GM19452 (cell line): ENCODE results near the gene OR52B6.
"Not testable (repeated sequence)": the region's sequence is repeated elsewhere in the genome, so short reads cannot be mapped to it uniquely, and the experiment has no call there.

Source experiments
- ATAC-seq: cut with Tn5 transposase; IDR thresholded peaks from one replicate; pipeline ENCODE4 v1.9.1; 2021; ENCODE audit not compliant: unreplicated experiment

OR52B6 gene

GRCh38 chr11:5580577-5580976, at the start of gene OR52B6:
Gene OR52B6, plus strand, starts transcription at chr11:5580877. Its CDS starts 0 bp downstream, at chr11:5580877.
- no peak for ATAC-seq

GRCh38 chr11:5531053-5531831, 49.4 kb upstream of the OR52B6 start:
- no peak for ATAC-seq

DNA sequence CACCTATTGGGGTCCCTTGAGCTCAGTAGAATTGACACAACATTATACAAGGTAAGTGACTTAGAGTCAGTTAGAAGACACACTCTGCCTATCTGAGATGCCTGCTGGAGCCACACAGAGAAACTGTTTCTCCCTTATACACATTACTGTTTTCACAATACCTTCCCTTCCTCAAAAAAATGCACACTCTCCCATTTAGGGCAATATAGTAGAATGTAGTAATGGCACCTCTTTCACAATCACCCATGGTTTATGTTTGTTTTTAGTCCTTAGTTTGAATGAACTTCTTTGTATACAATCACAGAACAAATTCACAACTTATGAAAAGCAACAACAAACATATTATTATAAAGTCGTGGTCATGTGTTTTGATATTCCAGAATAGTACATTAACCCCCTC, 46.6 kb upstream of the OR52B6 start:
- ATAC-seq, result no peak

- no peak for ATAC-seq
Measured at GRCh38 chr11:5536482-5536881, 44.2 kb upstream of the OR52B6 start.

DNA sequence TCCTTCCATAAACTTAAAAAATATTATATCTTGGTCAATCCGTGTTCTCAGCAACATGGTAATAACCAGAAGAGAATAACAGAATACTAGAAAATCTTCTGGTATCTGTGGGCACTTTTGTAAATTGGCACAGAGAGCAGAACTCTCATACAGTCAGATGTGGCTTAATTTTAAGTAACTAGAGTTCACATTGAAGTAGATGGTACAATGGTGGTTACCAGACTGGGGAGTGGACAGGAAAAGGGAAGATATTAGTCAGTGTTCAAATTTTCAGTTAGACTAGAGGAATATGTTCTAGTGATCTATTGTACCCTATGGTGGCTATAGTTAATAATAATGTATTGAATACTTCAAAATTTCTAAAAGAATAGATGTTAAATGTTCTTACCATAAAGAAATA, 39.2 kb upstream of the OR52B6 start:
- no peak for ATAC-seq

- ATAC-seq, result no peak
Measured at GRCh38 chr11:5546457-5546856, 34.2 kb upstream of the OR52B6 start.

DNA sequence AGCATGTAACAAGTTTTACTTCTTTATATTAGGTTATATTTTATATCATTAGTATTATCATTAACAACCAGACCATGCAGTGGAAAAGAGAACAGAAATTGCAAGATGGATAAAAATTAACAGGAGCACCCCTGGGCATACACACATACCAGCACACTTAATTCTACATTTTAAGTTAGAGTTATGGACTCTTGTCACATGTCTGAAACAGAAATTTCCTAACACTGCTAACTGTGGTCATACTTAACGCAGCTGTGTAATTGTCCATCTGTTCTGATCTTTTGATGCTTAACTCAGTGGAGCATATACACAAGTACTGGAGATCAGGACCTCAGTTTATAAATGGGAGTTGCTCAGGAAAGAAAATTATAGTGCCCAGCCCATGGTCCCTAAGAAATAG, 32.7 kb upstream of the OR52B6 start:
- peak; percentile 73 for ATAC-seq

DNA sequence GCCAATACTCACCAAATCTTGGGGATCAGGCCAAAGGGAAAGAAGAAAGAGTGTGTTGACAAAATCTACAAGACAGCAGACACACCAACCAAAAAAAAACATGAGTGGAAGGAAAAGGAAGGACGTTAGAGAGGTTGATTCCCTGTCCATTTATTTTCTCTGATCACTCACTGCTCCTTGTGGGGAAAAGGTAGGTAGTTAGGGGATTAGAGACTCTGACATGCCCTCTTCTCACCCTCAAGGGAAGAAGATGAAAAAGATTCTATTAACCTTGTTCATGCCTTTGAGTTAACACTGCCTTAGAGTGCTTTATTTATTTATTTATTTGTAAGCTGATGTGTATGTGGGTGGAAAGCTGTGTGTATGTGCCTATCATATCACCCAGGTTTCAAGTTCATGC, 32.2 kb upstream of the OR52B6 start, which contains the start of gene OR52H1:
TSS of gene OR52H1 (minus strand) at position 101 of the 400 bp plus-strand sequence. CDS start 3,035 bp downstream, outside the sequence.
- ATAC-seq, result no peak

DNA sequence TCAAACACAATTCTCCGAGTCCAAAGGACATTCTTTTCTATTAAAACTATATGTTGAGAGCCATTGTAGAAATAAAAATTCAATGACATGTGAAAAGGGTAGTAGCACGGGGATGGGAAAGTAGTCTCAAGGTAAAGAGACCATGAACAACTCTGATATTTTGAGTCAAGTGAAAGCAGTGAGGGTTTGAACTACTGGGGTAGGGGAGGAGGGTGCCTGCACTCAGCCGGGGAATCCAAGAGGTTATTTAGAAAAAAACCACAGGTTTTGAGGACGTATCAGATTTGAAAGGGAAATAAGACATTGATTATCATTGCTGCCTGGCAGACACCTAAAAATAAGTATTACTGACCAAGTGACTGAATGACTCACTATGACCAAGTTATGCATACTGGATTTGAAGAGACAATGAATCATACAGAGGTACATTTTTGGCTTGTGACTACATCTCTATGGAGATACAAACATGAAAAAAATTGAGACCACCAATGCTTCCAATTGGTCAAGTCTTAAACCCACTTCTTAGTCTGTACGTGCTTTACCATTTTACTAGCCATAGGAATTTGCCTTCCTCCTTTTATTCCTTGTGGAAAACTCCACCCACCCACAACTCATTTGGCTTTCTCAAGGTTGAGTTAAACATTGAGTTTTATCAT, 30.1 kb upstream of the OR52B6 start:
- ATAC-seq, result peak; percentile 57

DNA sequence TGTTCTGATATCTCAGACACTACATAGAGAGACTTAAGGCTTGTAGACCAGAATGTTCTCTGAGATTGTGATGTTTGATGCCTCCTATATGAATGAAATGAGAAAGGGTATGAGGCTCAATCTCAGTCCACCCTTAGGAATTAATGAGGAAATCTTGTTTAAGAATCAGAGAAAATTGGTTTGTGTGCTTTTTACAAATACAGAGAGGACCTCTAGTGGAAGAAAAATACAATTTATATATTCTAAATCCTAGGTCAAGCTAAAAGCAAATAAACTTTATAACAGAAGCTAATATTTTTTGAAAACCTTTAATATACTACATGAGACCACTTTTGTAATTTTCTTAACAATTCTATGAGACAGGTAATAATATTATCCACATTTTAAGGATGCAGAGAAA, 27.3 kb upstream of the OR52B6 start:
- no peak for ATAC-seq

DNA sequence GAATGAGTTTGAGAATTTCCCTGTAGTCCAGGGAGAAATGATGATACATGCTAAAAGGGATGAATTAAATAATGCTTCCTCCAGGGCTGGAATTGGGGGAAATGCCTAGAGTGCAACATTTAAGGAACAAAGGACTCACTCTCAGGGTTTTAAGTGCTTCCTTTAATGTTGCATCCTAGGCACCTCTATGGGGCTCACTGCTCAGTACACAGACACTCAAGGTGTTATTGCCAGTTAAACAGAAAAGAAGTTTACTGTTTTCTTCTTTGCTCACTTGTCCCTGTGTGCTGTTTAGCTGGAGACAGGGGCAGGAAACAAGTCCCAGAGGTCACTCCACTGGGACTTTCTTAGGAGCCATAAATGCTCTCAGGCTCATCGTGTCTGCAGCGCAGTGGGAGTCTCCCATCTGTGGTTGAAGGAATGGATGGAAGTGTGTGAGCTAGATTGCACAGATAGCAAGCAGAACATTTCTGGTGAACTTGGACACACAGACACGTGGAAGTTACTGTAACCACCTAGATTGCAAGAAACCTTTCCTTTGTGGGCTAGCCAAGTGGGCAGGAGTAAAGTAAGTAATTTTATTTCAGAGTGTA, 24.0 kb upstream of the OR52B6 start:
- no peak for ATAC-seq

GRCh38 chr11:5557751-5558150, 22.9 kb upstream of the OR52B6 start:
- ATAC-seq, result no peak

- no peak for ATAC-seq
Measured at GRCh38 chr11:5564259-5565019, 16.2 kb upstream of the OR52B6 start.

DNA sequence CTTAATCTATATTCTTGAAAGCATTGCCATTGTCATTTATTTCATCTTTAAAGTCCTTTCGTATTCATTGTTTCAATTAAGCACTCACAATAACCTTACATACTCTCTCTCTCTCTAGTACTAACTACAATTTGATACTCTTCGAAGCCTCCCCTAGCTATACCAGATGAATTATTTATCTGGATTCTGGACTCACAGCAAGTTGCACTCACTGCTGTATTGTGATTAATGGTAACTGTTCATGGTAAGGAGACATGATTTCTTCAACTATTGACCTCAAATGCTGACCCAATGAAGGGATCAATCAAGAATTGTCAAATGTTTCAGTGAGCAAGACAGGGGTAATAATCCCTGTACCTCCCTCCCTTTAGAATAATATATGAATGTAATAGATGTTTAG, 6.0 kb upstream of the OR52B6 start:
- ATAC-seq, result no peak

GRCh38 chr11:5575152-5575551, 5.5 kb upstream of the OR52B6 start:
- ATAC-seq, result no peak

- no peak for ATAC-seq
Measured at GRCh38 chr11:5577101-5577500, 3.6 kb upstream of the OR52B6 start.

GRCh38 chr11:5581014-5581413, 337 bp downstream of the OR52B6 start:
- no peak for ATAC-seq

DNA sequence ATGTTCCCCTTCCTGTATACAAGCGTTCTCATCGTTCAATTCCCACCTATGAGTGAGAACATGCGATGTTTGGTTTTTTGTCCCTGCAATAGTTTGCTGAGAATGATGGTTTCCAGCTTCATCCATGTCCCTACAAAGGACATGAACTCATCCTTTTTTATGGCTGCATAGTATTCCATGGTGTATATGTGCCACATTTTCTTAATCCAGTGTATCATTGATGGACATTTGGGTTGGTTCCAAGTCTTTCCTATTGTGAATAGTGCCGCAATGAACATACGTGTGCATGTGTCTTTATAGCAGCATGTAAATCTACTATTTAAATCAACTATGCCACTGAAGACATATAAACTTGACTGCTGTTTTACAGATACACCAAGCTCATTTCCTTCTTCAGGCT, 3.8 kb downstream of the OR52B6 start:
- not testable (repeated sequence) for ATAC-seq

DNA sequence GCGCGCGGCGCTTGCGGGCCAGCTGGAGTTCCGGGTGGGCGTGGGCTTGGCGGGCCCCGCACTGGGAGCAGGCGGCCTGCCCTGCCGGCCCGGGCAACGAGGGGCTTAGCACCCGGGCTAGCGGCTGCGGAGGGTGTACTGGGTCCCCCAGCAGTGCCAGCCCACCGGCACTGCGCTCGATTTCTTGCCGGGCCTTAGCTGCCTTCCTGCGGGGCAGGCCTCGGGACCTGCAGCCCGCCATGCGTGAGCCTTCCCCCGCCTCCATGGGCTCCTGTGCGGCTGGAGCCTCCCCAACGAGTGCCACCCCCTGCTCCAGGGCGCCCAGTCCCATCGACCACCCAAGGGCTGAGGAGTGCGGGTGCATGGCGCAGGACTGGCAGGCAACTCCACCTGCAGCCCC, 9.2 kb downstream of the OR52B6 start:
- ATAC-seq, result not testable (repeated sequence)

GRCh38 chr11:5591613-5592012, 10.9 kb downstream of the OR52B6 start:
- ATAC-seq, result no peak

GRCh38 chr11:5592615-5593014, 11.9 kb downstream of the OR52B6 start:
- no peak for ATAC-seq
